Stimulated activated CD4-positive, alpha-beta T cell treated with anti-CD3 and anti-CD28 coated beads, Interleukin-1b, Interleukin-23, amount 100 ng/mL, for 1 hour (primary cell): ENCODE results near the gene CNOT8.

Source experiments
- DNase-seq, 2 donors: peaks; one replicate each; pipeline ENCODE4 v3.0.0-alpha.2; 2020; ENCODE audit warnings: low read depth in 2 of 2

The CNOT8 gene

GRCh38 chr5:154923441-154924430 is 65.3 kb downstream of the CNOT8 start:
- no peak for DNase-seq
